Activated CD8-positive, alpha-beta memory T cell treated with anti-CD3 and anti-CD28 coated beads, Interleukin-2, amount 50 U/mL, for 48 hours (primary cell): ENCODE measurements around the gene RAP1GDS1.

Source experiments
- DNase-seq: peaks from one replicate; pipeline ENCODE4 v3.0.0-alpha.2; 2020

Gene RAP1GDS1

GRCh38 chr4:98485816-98486345 lies 224.7 kb downstream of the RAP1GDS1 start:
- peak; percentile 42 for DNase-seq

GRCh38 chr4:98490251-98490650 lies 229.1 kb downstream of the RAP1GDS1 start:
- no peak for DNase-seq

- no peak for DNase-seq
Observed at GRCh38 chr4:98491899-98492559, 230.8 kb downstream of the RAP1GDS1 start.

- no peak for DNase-seq
Observed at GRCh38 chr4:98493296-98493695, 232.1 kb downstream of the RAP1GDS1 start.
